Neural cell (in vitro differentiated cells): Measurements from ENCODE around the gene ANGPTL2. TPM values are rescaled to one million over a fixed set of nuclear protein-coding genes. Genes with fewer than 3 reads are reported as not detected.

Experiments used
- H2AFZ ChIP-seq: fragments of 200-600, 300-800 bp; sonication (generic), shearing (Covaris generic); 2 replicates; pipeline ENCODE4 v1.6.0; 2014; ENCODE audit warnings: low read depth, mild to moderate bottlenecking, antibody characterized with exemption, low read length, moderate library complexity
- H3F3A ChIP-seq: fragments of 200-600 bp; shearing (Covaris generic); 2 replicates; pipeline ENCODE4 v1.6.1; 2016; ENCODE audit warnings: mild to moderate bottlenecking, moderate library complexity, mixed read lengths, antibody characterized with exemption, low read length; ENCODE audit not compliant: insufficient read depth, poor library complexity, severe bottlenecking
- H3K27ac ChIP-seq: fragments of 200-600, 300-800 bp; sonication (generic), shearing (Covaris generic); 2 replicates; pipeline ENCODE4 v1.5.1; 2014; ENCODE audit warnings: mild to moderate bottlenecking, low read length, moderate library complexity
- H3K27me3 ChIP-seq: fragments of 300-800, 200-600 bp; sonication (generic), shearing (Covaris generic); 2 replicates; pipeline ENCODE4 v1.6.0; 2014; ENCODE audit warnings: mild to moderate bottlenecking, low read depth, low read length, moderate library complexity; ENCODE audit not compliant: insufficient read depth
- H3K36me3 ChIP-seq: fragments of 300-800, 200-600 bp; sonication (generic), shearing (Covaris generic); 2 replicates; pipeline ENCODE4 v1.5.1; 2014; ENCODE audit warnings: mild to moderate bottlenecking, antibody characterized with exemption, low read length, moderate library complexity; ENCODE audit not compliant: insufficient read depth
- H3K4me2 ChIP-seq: fragments of 300-800, 200-600 bp; sonication (generic), shearing (Covaris generic); 2 replicates; pipeline ENCODE4 v1.6.0; 2014; ENCODE audit warnings: mild to moderate bottlenecking, low read length
- H3K4me3 ChIP-seq: fragments of 300-800, 200-600 bp; sonication (generic), shearing (Covaris generic); 2 replicates; pipeline ENCODE4 v1.5.1; 2014; ENCODE audit warnings: mild to moderate bottlenecking, low read length, moderate library complexity
- H3K79me2 ChIP-seq: fragments of 200-600 bp; shearing (Covaris generic); replicated peaks from 2 replicates; pipeline ENCODE4 v1.6.0; 2014; ENCODE audit warnings: mild to moderate bottlenecking, low read length, moderate library complexity; ENCODE audit not compliant: insufficient read depth
- H3K9ac ChIP-seq: fragments of 300-800, 200-600 bp; sonication (generic), shearing (Covaris generic); 2 replicates; pipeline ENCODE4 v1.6.1; 2016; ENCODE audit warnings: mild to moderate bottlenecking, low read length, mixed read lengths
- H3K9me2 ChIP-seq: fragments of 200-600 bp; shearing (Covaris generic); 2 replicates; pipeline ENCODE4 v1.6.1; 2016; ENCODE audit warnings: mild to moderate bottlenecking, low read length, mixed read lengths; ENCODE audit not compliant: insufficient read depth
- H3K9me3 ChIP-seq: fragments of 200-600, 300-800 bp; sonication (generic), shearing (Covaris generic); 2 replicates; pipeline ENCODE4 v1.6.1; 2016; ENCODE audit warnings: mild to moderate bottlenecking, mixed run types, low read length, moderate library complexity, mixed read lengths
- H4K20me1 ChIP-seq: fragments of 200-600 bp; shearing (Covaris generic); 2 replicates; pipeline ENCODE4 v1.6.1; 2016; ENCODE audit warnings: mild to moderate bottlenecking, mixed run types; ENCODE audit not compliant: insufficient read depth
- EP300 ChIP-seq: fragments of 450-650 bp; conservative IDR thresholded peaks from 2 replicates; pipeline ENCODE4 v1.6.1; 2014; ENCODE audit warnings: antibody characterized with exemption, mild to moderate bottlenecking, moderate library complexity; ENCODE audit not compliant: poor library complexity, severe bottlenecking
- EZH2 ChIP-seq: fragments of 200-600, 300-800 bp; shearing (Covaris generic), sonication (generic); IDR thresholded peaks from 2 replicates; pipeline ENCODE4 v1.6.1; 2014; ENCODE audit warnings: antibody characterized with exemption, low read length, borderline replicate concordance, mild to moderate bottlenecking; ENCODE audit not compliant: insufficient read depth, poor library complexity, severe bottlenecking
- MXI1 ChIP-seq: fragments of 450-650 bp; conservative IDR thresholded peaks from 2 replicates; pipeline ENCODE4 v1.6.1; 2014; ENCODE audit warnings: antibody characterized with exemption, mild to moderate bottlenecking; ENCODE audit not compliant: poor library complexity, severe bottlenecking
- POLR2AphosphoS5 ChIP-seq: IDR thresholded peaks from 2 replicates; pipeline ENCODE4 v1.6.1; 2012
- RAD21 ChIP-seq: fragments of 450-650 bp; conservative IDR thresholded peaks from 2 replicates; pipeline ENCODE4 v1.6.1; 2014; ENCODE audit warnings: antibody characterized with exemption, mild to moderate bottlenecking, moderate library complexity
- SMC3 ChIP-seq: fragments of 450-650 bp; conservative IDR thresholded peaks from 2 replicates; pipeline ENCODE4 v1.6.1; 2014; ENCODE audit warnings: antibody characterized with exemption, mild to moderate bottlenecking, moderate library complexity; ENCODE audit not compliant: poor library complexity
- TAF1 ChIP-seq: IDR thresholded peaks from 2 replicates; pipeline ENCODE4 v1.6.1; 2012; ENCODE audit warnings: low read depth
- polyA plus RNA-seq: library from polyadenylated mRNA; depleted of rRNA; stranded (reverse); fragments of >200 nt; gene quantifications from 2 replicates; pipeline ENCODE4 v1.2.3, GENCODE V29; 2014
- TF ChIP-seq, protein P1 (sequence below): fragments of 450-650 bp; IDR thresholded peaks from 2 replicates; pipeline ENCODE4 v1.5.1; 2014; ENCODE audit warnings: antibody characterized with exemption, mild to moderate bottlenecking, moderate library complexity; ENCODE audit not compliant: poor library complexity, severe bottlenecking
- TF ChIP-seq, protein P2 (sequence below): IDR thresholded peaks from 2 replicates; pipeline ENCODE4 v1.6.1; 2012; ENCODE audit warnings: borderline replicate concordance

Gene ANGPTL2
- polyA plus RNA-seq, 1 donor from 2014 or later = not detected

DNA sequence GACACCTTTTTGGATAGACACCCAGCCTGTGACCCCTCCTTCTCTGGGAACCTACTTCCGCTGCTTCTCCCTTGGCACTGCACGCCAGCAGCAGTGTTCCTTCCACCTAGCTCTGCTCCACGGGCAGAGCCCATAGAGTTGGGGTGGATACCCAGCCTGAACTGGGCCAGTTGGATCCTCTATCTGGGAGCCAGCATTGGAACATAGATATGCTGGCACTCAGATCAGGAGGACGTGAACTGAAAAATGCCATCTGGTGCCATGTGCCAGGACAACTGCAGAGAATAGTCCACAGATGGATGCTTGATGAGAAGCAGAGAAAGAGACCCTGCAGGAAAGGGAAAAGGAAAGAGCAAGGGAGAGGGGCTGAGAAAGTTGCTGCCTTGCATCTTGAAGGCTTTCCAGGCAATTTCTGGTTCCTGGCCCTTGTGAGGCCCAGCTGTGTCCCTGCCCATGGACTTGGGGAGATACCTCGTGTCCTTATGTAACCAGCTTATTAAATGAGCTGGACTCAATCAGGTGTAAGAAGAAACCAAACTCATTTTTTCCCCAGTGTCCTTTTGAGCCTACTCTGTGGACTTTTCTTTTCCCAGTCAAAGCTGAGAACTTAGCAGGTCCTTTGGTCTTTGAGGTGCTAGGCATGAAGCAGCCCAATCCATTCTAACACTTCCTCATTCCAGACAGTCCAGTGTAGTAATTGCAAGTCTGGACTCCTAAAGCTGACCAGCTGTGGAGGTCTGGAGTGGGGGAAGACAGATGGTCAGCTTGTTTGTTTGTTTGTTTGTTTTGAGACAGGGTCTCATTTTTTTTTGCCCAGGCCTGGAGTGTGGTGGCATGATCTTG is 39.1 kb downstream of the ANGPTL2 start:
- Histone ChIP-seq H2AFZ (no peak overlapping the region), H3K27me3 (no peaks in the 10 kb centered on the region), H3K4me3 (no peak overlapping the region), H3K36me3 (no peaks in the 10 kb centered on the region), H3K27ac (no peak overlapping the region), H3F3A (no peaks in the 10 kb centered on the region), H3K9me2 (no peaks in the 10 kb centered on the region), H3K9me3 (no peaks in the 10 kb centered on the region), H4K20me1 (no peaks in the 10 kb centered on the region), H3K4me2 (no peak overlapping the region), H3K9ac (no peak overlapping the region), H3K79me2 (no peaks in the 10 kb centered on the region)
- TF ChIP-seq EP300 (no peak), RAD21 (no peak), SMC3 (no peak), EZH2 (no peak), MXI1 (no peak), POLR2AphosphoS5 (no peak), TAF1 (no peak)
- TF ChIP-seq, protein P1, sequence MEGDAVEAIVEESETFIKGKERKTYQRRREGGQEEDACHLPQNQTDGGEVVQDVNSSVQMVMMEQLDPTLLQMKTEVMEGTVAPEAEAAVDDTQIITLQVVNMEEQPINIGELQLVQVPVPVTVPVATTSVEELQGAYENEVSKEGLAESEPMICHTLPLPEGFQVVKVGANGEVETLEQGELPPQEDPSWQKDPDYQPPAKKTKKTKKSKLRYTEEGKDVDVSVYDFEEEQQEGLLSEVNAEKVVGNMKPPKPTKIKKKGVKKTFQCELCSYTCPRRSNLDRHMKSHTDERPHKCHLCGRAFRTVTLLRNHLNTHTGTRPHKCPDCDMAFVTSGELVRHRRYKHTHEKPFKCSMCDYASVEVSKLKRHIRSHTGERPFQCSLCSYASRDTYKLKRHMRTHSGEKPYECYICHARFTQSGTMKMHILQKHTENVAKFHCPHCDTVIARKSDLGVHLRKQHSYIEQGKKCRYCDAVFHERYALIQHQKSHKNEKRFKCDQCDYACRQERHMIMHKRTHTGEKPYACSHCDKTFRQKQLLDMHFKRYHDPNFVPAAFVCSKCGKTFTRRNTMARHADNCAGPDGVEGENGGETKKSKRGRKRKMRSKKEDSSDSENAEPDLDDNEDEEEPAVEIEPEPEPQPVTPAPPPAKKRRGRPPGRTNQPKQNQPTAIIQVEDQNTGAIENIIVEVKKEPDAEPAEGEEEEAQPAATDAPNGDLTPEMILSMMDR = no peak
- TF ChIP-seq, protein P2, sequence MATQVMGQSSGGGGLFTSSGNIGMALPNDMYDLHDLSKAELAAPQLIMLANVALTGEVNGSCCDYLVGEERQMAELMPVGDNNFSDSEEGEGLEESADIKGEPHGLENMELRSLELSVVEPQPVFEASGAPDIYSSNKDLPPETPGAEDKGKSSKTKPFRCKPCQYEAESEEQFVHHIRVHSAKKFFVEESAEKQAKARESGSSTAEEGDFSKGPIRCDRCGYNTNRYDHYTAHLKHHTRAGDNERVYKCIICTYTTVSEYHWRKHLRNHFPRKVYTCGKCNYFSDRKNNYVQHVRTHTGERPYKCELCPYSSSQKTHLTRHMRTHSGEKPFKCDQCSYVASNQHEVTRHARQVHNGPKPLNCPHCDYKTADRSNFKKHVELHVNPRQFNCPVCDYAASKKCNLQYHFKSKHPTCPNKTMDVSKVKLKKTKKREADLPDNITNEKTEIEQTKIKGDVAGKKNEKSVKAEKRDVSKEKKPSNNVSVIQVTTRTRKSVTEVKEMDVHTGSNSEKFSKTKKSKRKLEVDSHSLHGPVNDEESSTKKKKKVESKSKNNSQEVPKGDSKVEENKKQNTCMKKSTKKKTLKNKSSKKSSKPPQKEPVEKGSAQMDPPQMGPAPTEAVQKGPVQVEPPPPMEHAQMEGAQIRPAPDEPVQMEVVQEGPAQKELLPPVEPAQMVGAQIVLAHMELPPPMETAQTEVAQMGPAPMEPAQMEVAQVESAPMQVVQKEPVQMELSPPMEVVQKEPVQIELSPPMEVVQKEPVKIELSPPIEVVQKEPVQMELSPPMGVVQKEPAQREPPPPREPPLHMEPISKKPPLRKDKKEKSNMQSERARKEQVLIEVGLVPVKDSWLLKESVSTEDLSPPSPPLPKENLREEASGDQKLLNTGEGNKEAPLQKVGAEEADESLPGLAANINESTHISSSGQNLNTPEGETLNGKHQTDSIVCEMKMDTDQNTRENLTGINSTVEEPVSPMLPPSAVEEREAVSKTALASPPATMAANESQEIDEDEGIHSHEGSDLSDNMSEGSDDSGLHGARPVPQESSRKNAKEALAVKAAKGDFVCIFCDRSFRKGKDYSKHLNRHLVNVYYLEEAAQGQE = no peak

DNA sequence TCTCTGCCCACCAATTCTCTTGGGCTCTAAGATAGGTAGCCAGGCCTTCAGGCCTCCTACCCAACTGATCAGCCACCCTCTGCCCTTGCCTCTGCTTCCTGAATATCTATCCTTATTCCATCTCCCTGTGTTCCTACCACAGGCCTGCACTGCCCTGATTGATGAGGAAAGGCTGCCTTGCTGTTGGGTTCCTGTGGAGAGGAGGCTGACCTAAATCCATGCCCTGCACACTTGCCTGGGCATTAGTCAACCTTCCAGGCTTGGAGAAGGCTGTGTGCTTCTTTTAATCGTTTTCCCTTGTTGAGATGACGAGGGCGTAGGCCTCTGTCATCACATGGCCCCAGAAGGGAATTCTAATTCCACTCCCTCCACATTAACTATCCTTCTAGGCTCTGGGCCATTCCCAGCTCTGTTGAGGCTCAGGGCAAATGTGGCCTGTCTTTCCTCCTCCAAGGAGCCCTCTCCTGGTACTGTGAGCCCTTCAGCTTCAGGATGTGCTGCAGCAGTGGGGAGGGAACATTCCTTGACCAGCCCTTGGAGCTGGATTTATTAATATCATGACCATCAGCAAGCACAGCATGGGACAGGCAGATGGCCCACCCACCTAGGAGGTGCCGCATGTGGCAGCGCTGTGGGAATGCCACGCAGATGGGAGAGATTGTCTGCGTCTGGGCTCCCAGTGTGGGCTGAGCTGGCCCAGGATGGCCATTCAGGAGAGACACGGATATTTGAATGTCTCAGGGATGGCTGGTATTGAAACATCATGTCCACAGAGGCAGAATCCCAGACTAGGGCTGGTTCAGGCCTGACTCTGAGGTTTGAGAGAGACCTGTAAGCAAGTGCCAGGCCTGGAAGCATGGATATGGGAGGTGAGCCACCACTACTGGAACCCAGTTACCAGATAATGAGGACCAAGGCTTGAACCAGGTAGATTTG is 40.9 kb downstream of the ANGPTL2 start:
- Histone ChIP-seq H3K4me3 (no peak overlapping the region), H3K79me2 (no peaks in the 10 kb centered on the region), H3K27me3 (no peaks in the 10 kb centered on the region), H3K9me2 (no peaks in the 10 kb centered on the region), H3K9ac (no peak overlapping the region), H3K9me3 (no peaks in the 10 kb centered on the region), H3F3A (no peaks in the 10 kb centered on the region), H4K20me1 (no peaks in the 10 kb centered on the region), H3K4me2 (no peak overlapping the region), H2AFZ (no peak overlapping the region), H3K27ac (no peak overlapping the region), H3K36me3 (no peaks in the 10 kb centered on the region)
- TF ChIP-seq MXI1 = no peak
